ENCODE results near the gene PADI4.

PADI4 gene

GRCh38 chr1:17351598-17352324 lies 43.8 kb downstream of the PADI4 start:
- DNase-seq = no peak

- no peak for DNase-seq
Observed at GRCh38 chr1:17352419-17352909, 44.5 kb downstream of the PADI4 start.

GRCh38 chr1:17355898-17356297 lies 47.9 kb downstream of the PADI4 start:
- no peak for DNase-seq

GRCh38 chr1:17356387-17357026 lies 48.5 kb downstream of the PADI4 start:
- DNase-seq = no peak

GRCh38 chr1:17358557-17358956 lies 50.6 kb downstream of the PADI4 start:
- DNase-seq = no peak

GRCh38 chr1:17359031-17359430 lies 51.0 kb downstream of the PADI4 start:
- DNase-seq = no peak

- DNase-seq = no peak
Observed at GRCh38 chr1:17359808-17360207, 51.8 kb downstream of the PADI4 start.

- no peak for DNase-seq
Observed at GRCh38 chr1:17360272-17360956, 52.4 kb downstream of the PADI4 start.

GRCh38 chr1:17361687-17362086 lies 53.7 kb downstream of the PADI4 start:
- DNase-seq = no peak

GRCh38 chr1:17363351-17363750 lies 55.4 kb downstream of the PADI4 start:
- no peak for DNase-seq

- DNase-seq = no peak
Observed at GRCh38 chr1:17363771-17364170, 55.8 kb downstream of the PADI4 start.

- DNase-seq = no peak
Observed at GRCh38 chr1:17365293-17365692, 57.3 kb downstream of the PADI4 start.

GRCh38 chr1:17369466-17369865 lies 61.5 kb downstream of the PADI4 start:
- peak; percentile 80 for DNase-seq

GRCh38 chr1:17370618-17371017 lies 62.6 kb downstream of the PADI4 start:
- no peak for DNase-seq

- no peak for DNase-seq
Observed at GRCh38 chr1:17371896-17372295, 63.9 kb downstream of the PADI4 start, which contains the start of gene PADI6. PADI6 (plus strand) TSS chr1:17372196; CDS start chr1:17372246, 50 bp downstream.

- no peak for DNase-seq
Observed at GRCh38 chr1:17372955-17373354, 65.0 kb downstream of the PADI4 start.

GRCh38 chr1:17375651-17376050 lies 67.7 kb downstream of the PADI4 start:
- DNase-seq = no peak

GRCh38 chr1:17377325-17377953 lies 69.4 kb downstream of the PADI4 start:
- no peak for DNase-seq

- no peak for DNase-seq
Observed at GRCh38 chr1:17381161-17381560, 73.2 kb downstream of the PADI4 start.

- DNase-seq = no peak
Observed at GRCh38 chr1:17392199-17392740, 84.3 kb downstream of the PADI4 start.

- no peak for DNase-seq
Observed at GRCh38 chr1:17393230-17393629, 85.2 kb downstream of the PADI4 start.

- DNase-seq = no peak
Observed at GRCh38 chr1:17397910-17398695, 90.1 kb downstream of the PADI4 start.
